HCT116 (cell line): ENCODE results near the gene TRPM7. TPM values are rescaled to one million over a fixed set of nuclear protein-coding genes. Genes with fewer than 3 reads are reported as not detected.

Source experiments
- ATAC-seq: fragments of 200-7000 bp; cut with Tn5 transposase; 2 replicates; pipeline ENCODE4 v1.9.1; 2020; ENCODE audit warnings: mild to moderate bottlenecking, moderate library complexity
- BruUV-seq: library from RNA; stranded (reverse); fragments of 400-500 nt; replicated peaks from 2 replicates; lab custom pipeline; 2021; lab: Mats Ljungman, UMichigan
- CTCF ChIA-PET: fragments of 300-600 bp; sonication (Branson Sonifier 250); formaldehyde crosslinking; loops from one replicate; lab custom pipeline; 2021; ENCODE audit warnings: antibody characterized with exemption; lab: Charles Lee
- POLR2A ChIA-PET: fragments of 300-600, 350-600 bp; sonication (Branson Sonifier 250); formaldehyde crosslinking; loops from one replicate; lab custom pipeline; 2021; ENCODE audit warnings: antibody characterized with exemption; lab: Charles Lee
- RAD21 ChIA-PET, 2 experiments: fragments of 300-600 bp; sonication (Branson Sonifier 250); formaldehyde crosslinking; loops; one replicate each; lab custom pipeline; 2023; ENCODE audit warnings: low total read pairs in 2 of 2; ENCODE audit not compliant: uncharacterized antibody in 2 of 2, unreplicated experiment in 2 of 2, low non-redundant PET in 1 of 2; lab: Charles Lee
- DNase-seq: peaks from one replicate; pipeline ENCODE4 v3.0.0-alpha.2; 2010; ENCODE audit warnings: low read depth, low spot score
- H2AFZ ChIP-seq: fragments of 200-600 bp; shearing (Covaris generic), sonication (generic); 2 replicates; pipeline ENCODE4 v1.6.1; 2017; ENCODE audit warnings: low read depth, mixed run types, mixed read lengths, antibody characterized with exemption, low read length; ENCODE audit not compliant: poor library complexity, severe bottlenecking
- H3K27ac ChIP-seq: 2 replicates; pipeline ENCODE4 v1.5.1; 2012; ENCODE audit warnings: low read depth, low read length
- H3K27me3 ChIP-seq: fragments of 200-600 bp; sonication (generic); 2 replicates; pipeline ENCODE4 v1.6.1; 2016; ENCODE audit warnings: mixed run types, low read length, mixed read lengths; ENCODE audit not compliant: insufficient read depth
- H3K36me3 ChIP-seq, 2 experiments: fragments of 200-500 bp in 1 of 2; fragments of 200-600 bp in 1 of 2; sonication (Bioruptor generic) in 1 of 2; sonication (generic) in 1 of 2; 2 replicates each; pipeline versions ENCODE4 v1.5.1 to v1.6.1; 2014 to 2016; ENCODE audit warnings: low read length in 2 of 2, inconsistent platforms in 1 of 2, mixed read lengths in 1 of 2, mixed run types in 1 of 2; ENCODE audit not compliant: insufficient read depth in 2 of 2, control insufficient read depth in 1 of 2
- H3K4me1 ChIP-seq, 2 experiments: fragments of 200-600 bp in 1 of 2; sonication (generic) in 1 of 2; 2 replicates each; pipeline versions ENCODE4 v1.5.1 to v1.6.1; 2012 to 2017; ENCODE audit warnings: low read length in 2 of 2, inconsistent platforms in 1 of 2, mild to moderate bottlenecking in 1 of 2, mixed read lengths in 1 of 2, mixed run types in 1 of 2, moderate library complexity in 1 of 2; ENCODE audit not compliant: insufficient read depth in 2 of 2, control insufficient read depth in 1 of 2
- H3K4me2 ChIP-seq: fragments of 200-600 bp; sonication (generic); 2 replicates; pipeline ENCODE4 v1.6.1; 2017; ENCODE audit warnings: mixed run types, low read length, mixed read lengths
- H3K4me3 ChIP-seq, 2 experiments: fragments of 200-600 bp in 1 of 2; sonication (generic) in 1 of 2; replicated peaks in 1 of 2; 2 replicates each; pipeline ENCODE4 v1.5.1; 2011 to 2016; ENCODE audit warnings: low read length in 2 of 2, control low read depth in 1 of 2, low read depth in 1 of 2, mild to moderate bottlenecking in 1 of 2, mixed read lengths in 1 of 2, mixed run types in 1 of 2
- H3K79me2 ChIP-seq: fragments of 200-600 bp; sonication (generic); 2 replicates; pipeline ENCODE4 v1.6.1; 2017; ENCODE audit warnings: mild to moderate bottlenecking, mixed run types, low read length, moderate library complexity, mixed read lengths; ENCODE audit not compliant: insufficient read depth
- H3K9ac ChIP-seq: fragments of 200-600 bp; sonication (generic); 2 replicates; pipeline ENCODE4 v1.6.1; 2016; ENCODE audit warnings: low read length, mixed read lengths
- H3K9me2 ChIP-seq: fragments of 200-600 bp; sonication (generic), shearing (Covaris generic); 2 replicates; pipeline ENCODE4 v1.6.1; 2017; ENCODE audit warnings: mixed run types, mild to moderate bottlenecking, moderate library complexity; ENCODE audit not compliant: insufficient read depth
- H3K9me3 ChIP-seq, 2 experiments: fragments of 200-500 bp in 1 of 2; fragments of 200-600 bp in 1 of 2; sonication (Bioruptor generic) in 1 of 2; sonication (generic) in 1 of 2; 2 replicates each; pipeline ENCODE4 v1.6.1; 2014 to 2017; ENCODE audit warnings: low read length in 2 of 2, mixed read lengths in 2 of 2, inconsistent platforms in 1 of 2, low read depth in 1 of 2, mild to moderate bottlenecking in 1 of 2, mixed run types in 1 of 2, moderate library complexity in 1 of 2; ENCODE audit not compliant: control insufficient read depth in 1 of 2, insufficient read depth in 1 of 2
- H4K20me1 ChIP-seq: fragments of 200-600 bp; sonication (generic), shearing (Covaris generic); 2 replicates; pipeline ENCODE4 v1.6.1; 2017; ENCODE audit warnings: mixed run types, mild to moderate bottlenecking, moderate library complexity; ENCODE audit not compliant: insufficient read depth
- CBX3 ChIP-seq: IDR thresholded peaks from 2 replicates; pipeline ENCODE4 v1.6.1; 2012; ENCODE audit warnings: low read depth
- CTCF ChIP-seq, 3 experiments: fragments of 200-600 bp in 1 of 3; sonication (generic) in 1 of 3; IDR thresholded peaks in 2 of 3; conservative IDR thresholded peaks in 1 of 3; 2 replicates each; pipeline ENCODE4 v1.5.1; 2012 to 2017; ENCODE audit warnings: low read depth in 2 of 3, low read length in 2 of 3, antibody characterized with exemption in 1 of 3, borderline replicate concordance in 1 of 3, control low read depth in 1 of 3, mild to moderate bottlenecking in 1 of 3, mixed read lengths in 1 of 3, mixed run types in 1 of 3, moderate library complexity in 1 of 3; ENCODE audit not compliant: insufficient read depth in 1 of 3
- EZH2 ChIP-seq: fragments of 200-600 bp; sonication (generic); IDR thresholded peaks from 2 replicates; pipeline ENCODE4 v1.6.1; 2017; ENCODE audit warnings: antibody characterized with exemption, mixed run types
- EZH2phosphoT487 ChIP-seq: fragments of 200-600 bp; IDR thresholded peaks from 2 replicates; pipeline ENCODE4 v1.6.1; 2018; ENCODE audit warnings: antibody characterized with exemption, borderline replicate concordance
- JUND ChIP-seq: IDR thresholded peaks from 2 replicates; pipeline ENCODE4 v1.6.1; 2012
- MAX ChIP-seq: IDR thresholded peaks from 2 replicates; pipeline ENCODE4 v1.6.1; 2012
- POLR2AphosphoS5 ChIP-seq: IDR thresholded peaks from 2 replicates; pipeline ENCODE4 v1.6.1; 2011; ENCODE audit warnings: mild to moderate bottlenecking, low read depth, low read length, moderate library complexity
- RAD21 ChIP-seq: IDR thresholded peaks from 2 replicates; pipeline ENCODE4 v1.6.1; 2012; ENCODE audit warnings: low read depth, mild to moderate bottlenecking
- SP1 ChIP-seq: IDR thresholded peaks from 2 replicates; pipeline ENCODE4 v1.6.1; 2012; ENCODE audit warnings: low read depth
- TCF7L2 ChIP-seq: IDR thresholded peaks from 2 replicates; pipeline ENCODE4 v1.7.0; 2011; ENCODE audit warnings: borderline replicate concordance, inconsistent platforms; ENCODE audit not compliant: insufficient read depth, insufficient read length; ENCODE audit errors: extremely low read depth
- YY1 ChIP-seq: IDR thresholded peaks from 2 replicates; pipeline ENCODE4 v1.6.1; 2011; ENCODE audit warnings: low read length, low read depth, moderate library complexity, mild to moderate bottlenecking; ENCODE audit not compliant: insufficient replicate concordance; ENCODE audit errors: extremely low read depth
- intact Hi-C: fragments of 100-400 bp; cut with micrococcal nuclease; formaldehyde crosslinking; loops from 2 replicates; pipeline ENCODE4 v1.10.0; 2022
- total RNA-seq: library from RNA; stranded (reverse); gene quantifications from one replicate; pipeline ENCODE4 v1.2.1, GENCODE V29; 2021; ENCODE audit not compliant: unreplicated experiment

Gene TRPM7
- total RNA-seq, 1 experiment from 2014 or later = 26.3 TPM

GRCh38 chr15:50718700-50719125, 32.1 kb upstream of the TRPM7 start:
- H3K4me3 ChIP-seq = no peak overlapping the region
- intact Hi-C loops = no loop called here
- peaks cover 0 to 5% of the 10 kb centered on the region in 2 experiments; a peak in 1 of 4 replicates for H3K36me3 ChIP-seq
- no peaks in the 10 kb centered on the region for H3K79me2 ChIP-seq
- H3K4me1 ChIP-seq = no peaks in the 10 kb centered on the region
- ChIA-PET RAD21 (no interaction called here), POLR2A (no interaction called here), CTCF (no interaction called here)
- no peak overlapping the region for H3K4me2 ChIP-seq
- ATAC-seq (no peak), DNase-seq (no peak)
- H3K27me3 ChIP-seq = no peaks in the 10 kb centered on the region
- H3K27ac ChIP-seq = no peak overlapping the region
- no peaks in the 10 kb centered on the region for H3K9me2 ChIP-seq
- TF ChIP-seq CBX3 (no peak), CTCF (IDR thresholded peaks at IDR 0.05 in 2 of 3, conservative IDR thresholded peaks at IDR 0.05 in 1 of 3; ENCODE audit: borderline replicate concordance in 1 of 3, insufficient read depth in 1 of 3, low read depth in 2 of 3, low read length in 2 of 3) (no peak), POLR2AphosphoS5 (no peak), JUND (no peak)
- H3K9me3 ChIP-seq = no peaks in the 10 kb centered on the region
- no peaks in the 10 kb centered on the region for H4K20me1 ChIP-seq
- H3K9ac ChIP-seq = no peak overlapping the region
- H2AFZ ChIP-seq = no peak overlapping the region
- BruUV-seq = no TSS peak

GRCh38 chr15:50712018-50712417, 25.4 kb upstream of the TRPM7 start:
- DNase-seq (no peak), ATAC-seq (no peak)
- H3K9ac ChIP-seq = no peak overlapping the region

More at GRCh38 chr15:50712018-50712417, 25.4 kb upstream of the TRPM7 start:
- Histone ChIP-seq H2AFZ (no peak overlapping the region), H3K9me2 (no peaks in the 10 kb centered on the region), H4K20me1 (no peaks in the 10 kb centered on the region), H3K79me2 (no peaks in the 10 kb centered on the region), H3K27me3 (no peaks in the 10 kb centered on the region), H3K4me2 (no peak overlapping the region), H3K4me3 (no peak overlapping the region), H3K27ac (no peak overlapping the region), H3K36me3 (no peaks in the 10 kb centered on the region), H3K9me3 (no peaks in the 10 kb centered on the region), H3K4me1 (no peaks in the 10 kb centered on the region)
- CTCF ChIA-PET = no interaction called here
- RAD21 ChIA-PET = no interaction called here
- POLR2A ChIA-PET = no interaction called here
- no peak for TF ChIP-seq MAX
- no peak for TF ChIP-seq EZH2phosphoT487
- no peak for TF ChIP-seq TCF7L2
- TF ChIP-seq EZH2 = no peak
- TF ChIP-seq POLR2AphosphoS5 = no peak
- no peak for TF ChIP-seq YY1
- no peak for TF ChIP-seq SP1
- no peak for TF ChIP-seq RAD21
- TF ChIP-seq CTCF (IDR thresholded peaks at IDR 0.05 in 2 of 3, conservative IDR thresholded peaks at IDR 0.05 in 1 of 3; ENCODE audit: borderline replicate concordance in 1 of 3, insufficient read depth in 1 of 3, low read depth in 2 of 3, low read length in 2 of 3) = no peak
- intact Hi-C loops = no loop called here
- no TSS peak for BruUV-seq
